GM21576 (cell line): ENCODE results near the gene APAF1.
A peak's percentile ranks its signal among the peaks of the same experiment; 100 is the strongest.
"Not testable (repeated sequence)": the region's sequence is repeated elsewhere in the genome, so short reads cannot be mapped to it uniquely, and the experiment has no call there.

Experiments
- ATAC-seq: cut with Tn5 transposase; IDR thresholded peaks from one replicate; pipeline ENCODE4 v1.9.1; 2021; ENCODE audit warnings: mild to moderate bottlenecking, moderate library complexity; ENCODE audit not compliant: unreplicated experiment

APAF1 gene, protein sequence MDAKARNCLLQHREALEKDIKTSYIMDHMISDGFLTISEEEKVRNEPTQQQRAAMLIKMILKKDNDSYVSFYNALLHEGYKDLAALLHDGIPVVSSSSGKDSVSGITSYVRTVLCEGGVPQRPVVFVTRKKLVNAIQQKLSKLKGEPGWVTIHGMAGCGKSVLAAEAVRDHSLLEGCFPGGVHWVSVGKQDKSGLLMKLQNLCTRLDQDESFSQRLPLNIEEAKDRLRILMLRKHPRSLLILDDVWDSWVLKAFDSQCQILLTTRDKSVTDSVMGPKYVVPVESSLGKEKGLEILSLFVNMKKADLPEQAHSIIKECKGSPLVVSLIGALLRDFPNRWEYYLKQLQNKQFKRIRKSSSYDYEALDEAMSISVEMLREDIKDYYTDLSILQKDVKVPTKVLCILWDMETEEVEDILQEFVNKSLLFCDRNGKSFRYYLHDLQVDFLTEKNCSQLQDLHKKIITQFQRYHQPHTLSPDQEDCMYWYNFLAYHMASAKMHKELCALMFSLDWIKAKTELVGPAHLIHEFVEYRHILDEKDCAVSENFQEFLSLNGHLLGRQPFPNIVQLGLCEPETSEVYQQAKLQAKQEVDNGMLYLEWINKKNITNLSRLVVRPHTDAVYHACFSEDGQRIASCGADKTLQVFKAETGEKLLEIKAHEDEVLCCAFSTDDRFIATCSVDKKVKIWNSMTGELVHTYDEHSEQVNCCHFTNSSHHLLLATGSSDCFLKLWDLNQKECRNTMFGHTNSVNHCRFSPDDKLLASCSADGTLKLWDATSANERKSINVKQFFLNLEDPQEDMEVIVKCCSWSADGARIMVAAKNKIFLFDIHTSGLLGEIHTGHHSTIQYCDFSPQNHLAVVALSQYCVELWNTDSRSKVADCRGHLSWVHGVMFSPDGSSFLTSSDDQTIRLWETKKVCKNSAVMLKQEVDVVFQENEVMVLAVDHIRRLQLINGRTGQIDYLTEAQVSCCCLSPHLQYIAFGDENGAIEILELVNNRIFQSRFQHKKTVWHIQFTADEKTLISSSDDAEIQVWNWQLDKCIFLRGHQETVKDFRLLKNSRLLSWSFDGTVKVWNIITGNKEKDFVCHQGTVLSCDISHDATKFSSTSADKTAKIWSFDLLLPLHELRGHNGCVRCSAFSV (N-terminal part only)

DNA sequence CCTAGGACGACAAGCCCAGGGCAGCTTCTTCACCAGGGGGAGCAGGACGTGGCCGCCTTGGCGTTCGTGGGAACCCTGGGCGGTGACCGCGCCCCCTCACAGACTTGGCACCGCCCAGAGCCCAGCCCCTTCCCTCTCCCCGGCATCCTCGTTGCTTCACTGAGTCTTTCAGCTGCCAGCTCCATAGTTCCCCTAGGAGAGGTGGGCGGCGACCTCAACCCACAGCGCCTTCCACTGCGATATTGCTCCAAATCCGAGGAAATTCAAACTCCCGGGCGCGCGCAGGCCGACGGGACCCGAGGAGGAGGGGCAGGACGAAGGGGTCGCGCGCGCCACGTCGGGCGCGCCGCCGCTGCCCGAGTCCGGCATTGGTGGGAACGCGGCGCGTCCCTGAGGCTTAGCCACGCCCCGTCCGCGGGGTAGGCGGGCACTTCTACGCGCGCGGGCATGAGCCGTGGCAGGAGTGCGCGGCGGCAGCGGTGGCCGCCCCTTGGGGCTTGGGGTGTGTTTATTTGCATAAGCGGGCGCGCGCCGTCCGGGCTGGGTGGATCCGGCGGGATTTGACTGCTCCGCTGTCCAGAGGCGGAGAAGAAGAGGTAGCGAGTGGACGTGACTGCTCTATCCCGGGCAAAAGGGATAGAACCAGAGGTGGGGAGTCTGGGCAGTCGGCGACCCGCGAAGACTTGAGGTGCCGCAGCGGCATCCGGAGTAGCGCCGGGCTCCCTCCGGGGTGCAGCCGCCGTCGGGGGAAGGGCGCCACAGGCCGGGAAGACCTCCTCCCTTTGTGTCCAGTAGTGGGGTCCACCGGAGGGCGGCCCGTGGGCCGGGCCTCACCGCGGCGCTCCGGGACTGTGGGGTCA, at the start of gene APAF1, which contains the start of gene IKBIP:
APAF1 (plus strand) TSS at position 579 of the 860 bp plus-strand sequence. CDS start 3,070 bp downstream, outside the sequence.
IKBIP (minus strand) TSS at position 77 of the 860 bp plus-strand sequence. CDS start 87 bp downstream, outside the sequence.
- ATAC-seq, result peak; percentile 89

DNA sequence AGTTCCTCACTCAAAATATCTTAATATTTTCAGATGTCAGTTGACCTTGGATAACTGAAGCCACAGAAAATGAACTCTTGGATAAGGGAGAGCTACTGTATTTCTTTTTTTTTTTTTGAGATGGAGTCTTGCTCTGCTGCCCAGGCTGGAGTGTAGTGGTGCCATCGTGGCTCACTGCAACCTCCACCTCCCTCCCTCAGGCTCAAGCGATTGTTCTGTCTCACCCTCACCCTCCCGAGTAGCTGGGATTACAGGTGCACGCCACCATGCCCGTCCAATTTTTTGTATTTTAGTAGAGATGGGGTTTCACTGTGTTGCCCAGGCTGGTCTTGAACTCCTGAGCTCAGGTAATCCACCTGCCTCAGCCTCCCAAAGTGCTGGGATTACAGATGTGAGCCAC, 47.8 kb upstream of the APAF1 start:
- not testable (repeated sequence) for ATAC-seq

DNA sequence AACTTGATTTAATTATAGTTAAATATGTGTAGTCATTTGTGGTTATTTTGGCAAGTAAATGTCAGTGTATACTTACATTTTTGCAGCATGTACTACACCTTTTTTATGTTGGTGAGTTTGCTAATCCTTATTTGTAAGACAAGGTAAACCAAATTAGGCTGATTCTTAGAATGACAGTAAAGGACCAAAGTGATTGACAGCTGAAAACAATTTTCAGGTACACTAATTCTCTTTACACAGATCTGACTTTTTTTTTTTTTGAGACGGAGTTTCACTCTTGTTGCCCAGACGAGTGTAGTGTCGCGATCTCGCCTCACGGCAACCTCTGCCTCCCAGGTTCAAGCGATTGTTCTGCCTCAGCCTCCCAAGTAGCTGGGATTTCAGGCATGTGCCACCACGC, 43.2 kb upstream of the APAF1 start:
- ATAC-seq, result no peak

DNA sequence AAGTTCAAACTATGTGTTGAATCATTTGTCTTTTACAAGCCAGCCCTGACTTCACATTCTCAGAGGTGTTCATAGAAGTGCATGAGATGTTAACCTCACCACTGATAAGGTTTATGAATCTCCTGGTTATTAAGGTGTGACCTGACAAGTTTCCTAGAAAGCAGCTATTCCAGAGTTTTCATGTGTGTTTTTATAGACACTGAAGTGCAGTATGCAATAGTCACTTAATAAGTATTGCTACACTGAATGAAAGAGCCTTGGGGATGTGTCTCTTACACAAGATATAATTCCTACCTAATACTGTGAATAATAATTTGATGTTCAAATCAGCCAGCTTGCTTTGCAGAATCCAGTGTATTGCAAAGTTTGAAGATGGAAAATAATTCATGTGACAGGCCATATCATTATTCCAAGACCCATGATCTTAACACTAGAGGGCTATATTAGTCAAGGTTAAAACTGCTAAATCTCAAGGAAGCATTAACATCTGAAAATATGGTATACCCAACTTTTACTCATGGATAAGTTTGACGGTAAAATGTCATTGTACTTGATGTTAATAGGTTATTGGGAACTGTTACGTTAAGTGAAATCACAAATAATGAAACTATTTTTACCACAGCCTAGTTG, 38.6 kb upstream of the APAF1 start:
- no peak for ATAC-seq

DNA sequence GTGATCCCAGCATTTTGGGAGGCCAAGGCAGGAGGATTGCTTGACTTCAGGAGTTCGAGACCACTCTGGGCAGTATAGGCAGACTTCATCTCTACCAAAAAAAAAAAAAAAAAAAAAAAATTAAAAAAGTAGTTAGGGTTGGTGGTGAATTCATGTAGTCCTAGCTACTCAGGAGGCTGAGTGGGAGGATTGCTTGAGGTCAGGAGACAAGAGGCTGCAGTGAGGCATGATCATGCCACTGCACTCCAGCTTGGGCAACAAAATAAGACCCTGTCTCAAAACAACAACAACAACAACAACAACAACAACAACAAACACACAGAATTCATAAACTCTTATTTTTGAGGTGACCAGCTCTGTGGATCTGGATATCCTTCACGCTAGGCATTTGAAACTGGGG, 34.5 kb upstream of the APAF1 start:
- no peak for ATAC-seq

DNA sequence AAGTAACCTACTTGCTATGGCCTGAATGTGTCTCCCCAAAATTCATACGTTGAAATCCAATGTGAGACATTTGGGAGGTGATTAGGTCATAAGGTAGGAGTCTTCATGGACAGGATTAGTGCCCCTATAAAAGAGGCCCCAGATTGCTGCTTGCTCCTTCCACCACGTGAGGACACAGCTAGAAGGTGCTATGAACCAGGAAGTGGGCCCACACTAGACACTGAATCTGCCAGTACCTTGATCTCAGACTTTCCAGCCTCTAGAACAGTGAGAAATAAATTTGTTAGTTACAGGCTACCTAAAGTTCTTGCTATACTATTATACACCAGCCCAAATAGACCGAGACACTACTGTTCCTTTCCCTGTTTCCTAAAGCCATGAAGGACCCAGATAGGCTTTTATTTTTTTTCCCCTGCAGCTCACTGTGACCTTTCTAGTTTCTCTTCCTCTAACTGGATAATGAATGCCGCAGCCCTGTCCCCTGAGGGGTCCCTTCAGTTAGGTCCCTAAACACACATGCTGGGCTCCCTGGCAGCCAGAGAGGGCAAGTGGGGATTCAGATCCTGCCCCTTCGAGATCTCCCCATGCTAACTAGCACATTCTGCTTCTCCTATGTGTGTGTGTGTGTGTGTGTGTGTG, 32.3 kb upstream of the APAF1 start:
- ATAC-seq, result peak; percentile 85

DNA sequence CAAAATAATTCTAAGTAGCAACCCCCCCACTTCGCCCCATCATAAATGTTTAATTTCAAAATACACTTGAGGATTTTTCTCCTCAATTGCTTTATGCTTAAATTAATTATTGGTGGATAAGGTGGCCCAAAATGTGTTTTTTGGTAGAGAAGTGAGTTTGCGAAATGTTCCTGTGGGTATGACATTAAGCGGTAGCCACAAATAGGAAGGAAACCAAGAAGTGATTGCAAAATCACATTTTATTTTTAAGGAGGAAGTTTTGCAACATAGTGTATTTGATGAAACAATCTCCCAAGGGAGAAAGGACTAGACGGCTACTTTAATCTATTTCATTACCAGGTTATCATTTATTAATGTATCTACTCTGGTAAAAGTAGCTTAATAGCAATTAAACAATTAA, 26.1 kb upstream of the APAF1 start:
- ATAC-seq, result no peak

DNA sequence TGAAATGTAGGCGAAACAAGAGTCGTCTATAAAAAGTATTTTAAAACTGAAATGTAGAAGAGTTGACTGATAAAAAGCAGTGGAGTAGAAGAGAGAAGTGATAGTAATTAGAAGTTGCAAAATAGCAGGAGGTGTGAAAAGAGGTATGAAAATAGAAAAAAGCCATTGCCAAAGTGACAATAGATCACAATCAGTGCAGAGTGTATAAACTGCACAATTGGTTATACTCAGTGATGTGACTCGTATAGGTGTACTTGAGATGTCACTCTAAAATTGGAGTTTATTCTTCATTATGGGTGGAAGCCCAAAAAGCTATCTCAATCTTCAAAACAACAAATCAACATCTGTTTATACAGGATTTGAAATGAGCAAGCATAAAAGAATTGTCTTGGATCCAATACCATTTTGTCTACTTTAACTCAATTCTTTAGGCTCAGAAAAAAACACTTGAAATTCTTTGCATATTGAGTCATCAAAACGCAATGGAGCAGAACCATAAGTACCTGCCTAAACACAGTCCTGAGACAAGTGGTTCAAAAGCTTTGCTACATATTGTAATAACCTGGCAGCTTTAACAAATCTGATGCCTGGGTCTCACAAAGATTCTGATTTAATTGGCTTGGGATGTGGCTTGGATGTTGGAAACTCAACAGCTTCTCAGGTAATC, 9.3 kb upstream of the APAF1 start:
- ATAC-seq, result peak; percentile 85

DNA sequence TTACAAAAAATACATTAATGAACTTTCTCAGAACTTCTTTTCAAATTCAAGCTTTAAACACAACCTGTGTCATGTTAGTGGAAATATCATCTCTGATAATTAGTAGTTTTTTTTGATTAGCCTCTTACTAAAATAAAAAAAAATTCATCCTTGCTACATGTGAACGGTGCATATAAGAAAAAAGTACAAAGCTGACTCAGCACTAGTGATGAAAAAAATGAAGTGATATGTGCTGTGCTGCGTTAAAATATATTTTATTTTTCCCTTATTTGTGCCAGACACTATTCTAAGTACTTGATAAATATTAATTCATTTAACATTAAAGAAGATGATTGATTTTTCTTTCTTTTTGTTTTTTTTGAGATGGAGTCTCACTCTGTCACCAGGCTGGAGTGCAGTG, 8.0 kb upstream of the APAF1 start:
- ATAC-seq, result no peak

DNA sequence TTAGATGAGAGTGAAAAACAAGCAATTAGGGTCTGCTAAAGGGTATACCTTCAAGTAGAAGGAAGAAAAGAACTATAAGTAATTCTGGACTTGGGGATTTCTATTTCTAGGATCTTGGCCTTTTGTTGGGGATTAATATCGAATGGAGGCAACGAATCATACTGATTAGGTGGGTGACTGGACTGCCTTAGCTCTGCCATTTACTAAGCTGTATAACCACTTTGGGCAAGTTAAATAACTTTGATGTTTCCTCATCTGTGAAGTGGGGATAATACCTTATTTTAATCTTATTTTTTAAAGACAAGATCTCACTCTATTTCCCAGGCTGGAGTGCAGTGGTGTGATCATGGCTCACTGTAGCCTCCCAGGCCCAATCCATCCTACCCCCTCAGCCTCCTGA, 7.1 kb upstream of the APAF1 start:
- no peak for ATAC-seq

DNA sequence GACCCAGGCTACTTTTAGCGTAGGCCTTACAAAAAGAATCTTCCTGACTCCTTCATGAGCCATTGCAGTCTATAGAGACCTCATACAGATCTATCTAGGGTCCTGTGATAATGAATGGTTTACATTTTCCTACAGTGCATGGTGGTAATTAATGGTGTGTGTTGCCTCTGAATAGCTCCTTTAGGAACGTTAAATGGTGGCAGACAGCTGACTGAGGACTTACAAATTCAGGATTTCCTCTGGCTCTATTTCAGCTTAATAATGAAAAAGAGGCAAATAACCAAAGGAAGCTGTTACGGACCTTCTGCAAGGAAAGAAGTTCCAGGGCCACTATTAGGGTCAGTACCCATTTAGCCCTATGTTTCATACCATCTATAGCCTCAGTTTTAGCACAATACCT, 5.6 kb upstream of the APAF1 start:
- ATAC-seq, result no peak

DNA sequence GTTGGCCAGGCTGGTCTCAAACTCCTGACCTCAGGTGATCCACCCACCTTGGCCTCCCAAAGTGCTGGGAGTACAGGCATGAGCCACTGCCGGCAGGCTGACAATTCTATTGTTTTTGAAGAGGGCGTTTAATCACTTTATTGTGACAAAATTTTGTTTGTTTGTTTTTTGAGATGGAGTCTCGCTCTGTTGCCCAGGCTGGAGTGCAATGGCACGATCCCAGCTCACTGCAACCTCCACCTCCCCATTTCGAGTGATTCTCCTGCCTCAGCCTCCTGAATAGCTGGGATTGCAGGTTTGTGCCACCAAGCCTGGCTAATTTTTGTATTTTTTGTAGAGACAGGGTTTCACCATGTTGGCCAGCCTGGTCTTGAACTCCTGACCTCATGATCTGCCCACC, 2.3 kb upstream of the APAF1 start:
- not testable (repeated sequence) for ATAC-seq

DNA sequence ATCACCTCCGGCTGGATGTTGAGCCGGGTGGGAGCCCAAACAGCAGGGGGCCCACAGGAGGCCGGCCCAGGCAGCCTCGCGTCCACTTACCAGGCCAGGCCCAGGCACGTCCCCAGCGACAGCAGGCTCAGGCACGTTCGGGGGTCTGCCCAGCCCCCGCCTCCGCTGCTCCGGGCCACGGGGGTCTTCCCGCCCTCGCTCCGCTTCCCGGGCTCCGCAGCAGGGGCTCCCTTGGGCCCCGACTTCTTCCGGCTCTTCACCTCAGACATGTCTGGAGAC, 718 bp upstream of the APAF1 start:
- peak; percentile 11 for ATAC-seq

DNA sequence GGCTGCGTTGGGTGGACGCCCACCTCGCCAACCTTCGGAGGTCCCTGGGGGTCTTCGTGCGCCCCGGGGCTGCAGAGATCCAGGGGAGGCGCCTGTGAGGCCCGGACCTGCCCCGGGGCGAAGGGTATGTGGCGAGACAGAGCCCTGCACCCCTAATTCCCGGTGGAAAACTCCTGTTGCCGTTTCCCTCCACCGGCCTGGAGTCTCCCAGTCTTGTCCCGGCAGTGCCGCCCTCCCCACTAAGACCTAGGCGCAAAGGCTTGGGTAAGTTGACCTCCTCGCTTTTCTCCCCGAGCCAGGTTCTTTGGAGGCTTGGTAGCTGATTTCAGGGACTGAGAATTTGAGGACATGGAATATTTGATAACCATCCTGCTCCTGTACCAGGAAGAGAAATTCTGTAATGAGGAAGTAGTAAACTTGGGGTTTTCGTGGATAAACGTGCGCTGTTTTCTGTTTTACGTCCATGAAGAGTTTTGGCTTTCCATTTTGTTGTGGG, 530 bp downstream of the APAF1 start:
- no peak for ATAC-seq

DNA sequence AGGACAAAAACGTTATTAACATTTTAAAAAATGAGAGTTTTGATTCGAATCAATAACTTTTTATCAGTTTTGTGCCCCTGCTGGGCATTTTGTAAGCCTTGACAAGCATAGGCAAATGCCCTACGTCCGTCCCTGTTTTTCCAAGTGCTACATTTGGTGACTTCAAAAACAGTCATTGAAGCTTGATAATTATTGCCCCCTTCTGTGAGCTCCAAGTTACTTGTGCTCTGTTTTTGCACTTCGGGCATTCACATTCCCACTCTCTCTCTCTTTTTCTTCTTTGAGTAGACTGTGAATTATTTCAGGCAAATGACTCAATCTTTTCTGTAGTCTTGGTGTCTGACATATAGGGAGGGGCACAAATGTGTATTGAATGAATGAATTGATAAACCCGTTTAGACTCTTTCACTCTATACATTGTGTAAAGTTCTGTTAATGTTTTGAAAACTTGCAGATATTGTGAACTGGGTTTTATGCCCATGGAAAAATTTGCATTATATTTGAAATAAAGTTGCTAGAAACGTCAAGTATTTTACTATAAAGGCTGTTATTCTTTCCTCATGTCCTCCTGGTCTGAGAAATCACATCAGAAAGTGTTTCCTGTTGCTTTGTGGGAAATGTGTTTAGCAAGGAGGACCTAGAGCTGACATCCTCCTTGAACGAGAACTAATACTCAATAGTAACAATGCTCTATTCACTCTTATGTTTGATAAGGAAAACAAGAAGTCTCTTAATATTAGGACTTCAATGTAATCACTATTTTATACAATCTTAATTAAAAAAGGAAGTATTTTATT, 1.4 kb downstream of the APAF1 start:
- ATAC-seq, result no peak

DNA sequence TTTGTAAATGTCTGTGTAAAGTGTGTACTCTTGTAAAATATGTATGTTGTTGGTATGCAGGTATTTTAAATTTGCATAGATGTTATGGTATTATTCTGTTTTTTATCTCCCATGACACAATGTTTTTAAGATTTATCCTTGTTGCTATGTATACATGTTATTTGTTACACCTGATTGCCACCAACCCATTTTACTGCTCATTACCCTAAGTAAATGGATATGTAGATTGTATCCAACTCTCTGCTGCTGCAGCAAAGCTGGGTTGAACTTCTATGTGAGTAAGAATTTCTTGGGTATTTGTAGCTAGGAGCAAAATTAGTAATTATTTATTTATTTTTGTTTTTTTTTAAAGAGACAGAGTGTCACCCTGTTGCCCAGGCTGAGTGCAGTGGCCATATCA, 6.2 kb downstream of the APAF1 start:
- no peak for ATAC-seq

DNA sequence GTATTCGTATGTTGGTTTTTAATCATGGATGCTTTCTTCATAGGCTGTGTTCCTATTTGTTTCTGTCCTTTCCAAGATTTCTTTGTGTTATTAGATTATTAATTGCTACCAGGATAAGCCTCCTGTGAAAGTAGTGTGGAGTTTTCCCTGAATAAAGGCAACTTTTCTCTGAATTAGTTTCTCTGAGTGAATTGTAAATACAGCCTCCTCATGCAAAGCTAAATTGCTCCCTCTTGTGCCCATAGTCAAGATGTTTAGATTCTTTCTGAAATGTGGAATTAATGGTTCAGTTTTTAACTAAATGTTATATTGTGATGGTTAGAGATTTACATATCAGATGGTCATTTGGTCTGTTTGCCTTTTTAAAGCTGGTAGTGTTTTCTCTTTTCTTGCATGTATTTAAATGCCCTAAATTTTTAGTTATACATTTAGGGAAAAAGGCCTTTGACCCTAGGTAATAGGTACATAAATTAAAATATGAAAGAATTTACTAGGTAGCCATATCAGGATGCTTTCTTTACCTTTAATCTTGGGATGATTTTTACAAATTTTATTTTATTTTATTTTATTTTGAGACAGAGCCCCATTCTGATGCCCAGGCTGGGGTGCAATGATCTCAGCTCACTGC, 8.9 kb downstream of the APAF1 start:
- no peak for ATAC-seq
